ENCODE results near the gene LRRIQ1. TPM values are rescaled to one million over a fixed set of nuclear protein-coding genes. Genes with fewer than 3 reads are reported as not detected.

The LRRIQ1 gene
- total and polyA plus RNA-seq, 2 experiments from 2014 or later: 1.4 to 4.0 TPM

GRCh38 chr12:85260896-85261295 lies 224.7 kb downstream of the LRRIQ1 start (continued):
- TF ChIP-seq REST (IDR thresholded peaks at IDR 0.05; ENCODE audit: unreplicated experiment) (no peak), EZH2phosphoT487 (IDR thresholded peaks at IDR 0.05; ENCODE audit: unreplicated experiment) (no peak), NANOG (IDR thresholded peaks at IDR 0.05; ENCODE audit: borderline replicate concordance) (no peak), CTCF (conservative IDR thresholded peaks at IDR 0.05; ENCODE audit: low read depth in 2 of 2) (no peak), ZNF114 (CRISPR knock-in tag; IDR thresholded peaks at IDR 0.05) (no peak), POLR2AphosphoS5 (IDR thresholded peaks at IDR 0.05; ENCODE audit: low read depth) (no peak), EZH2 (IDR thresholded peaks at IDR 0.05; ENCODE audit: low read depth, unreplicated experiment) (no peak)

- H3K79me2 ChIP-seq (replicated peaks; ENCODE audit: insufficient read depth): no peaks in the 10 kb centered on the region
- H4K20me1 ChIP-seq (replicated peaks; ENCODE audit: insufficient read depth): no peaks in the 10 kb centered on the region; the same call in 1 of the 2 replicates
- DNase-seq (ENCODE audit: low spot score): no peak
- H3K27ac ChIP-seq (ENCODE audit: low read depth): no peak overlapping the region
- Mint-ChIP-seq H3K4me3 (no peak overlapping the region), H3K36me3 (ENCODE audit: low read depth) (no peaks in the 10 kb centered on the region), H3K27me3 (ENCODE audit: insufficient read depth, low read depth, poor library complexity) (no peaks in the 10 kb centered on the region), H3K27ac (no peak overlapping the region), H3K9me3 (no peaks in the 10 kb centered on the region), H3K4me1 (no peaks in the 10 kb centered on the region)
- H3K36me3 ChIP-seq (ENCODE audit: insufficient read depth): no peaks in the 10 kb centered on the region
- H3K27me3 ChIP-seq (ENCODE audit: insufficient read depth): peaks cover 9% of the 10 kb centered on the region
- no peaks in the 10 kb centered on the region for H3K4me1 ChIP-seq (ENCODE audit: insufficient read depth)
- no peaks in the 10 kb centered on the region for H3F3A ChIP-seq (replicated peaks; ENCODE audit: low read depth)
- H3K9me2 ChIP-seq (ENCODE audit: insufficient read depth): no peaks in the 10 kb centered on the region
- ATAC-seq: no peak
- H2AFZ ChIP-seq: no peak overlapping the region
- H3K4me3 ChIP-seq: no peak overlapping the region
- no peak overlapping the region for H3K4me2 ChIP-seq
- TF ChIP-seq NANOG (IDR thresholded peaks at IDR 0.05; ENCODE audit: borderline replicate concordance): no peak
- no peak for TF ChIP-seq STAT1 (IDR thresholded peaks at IDR 0.05; ENCODE audit: unreplicated experiment)
- no peak for TF ChIP-seq ZNF114 (CRISPR knock-in tag; IDR thresholded peaks at IDR 0.05)
- TF ChIP-seq POLR2AphosphoS5 (IDR thresholded peaks at IDR 0.05; ENCODE audit: low read depth): no peak
- TF ChIP-seq CTCF (conservative IDR thresholded peaks at IDR 0.05; ENCODE audit: low read depth in 2 of 2): no peak
- TF ChIP-seq JUNB (IDR thresholded peaks at IDR 0.05; ENCODE audit: unreplicated experiment): no peak
- no peak for TF ChIP-seq REST (IDR thresholded peaks at IDR 0.05; ENCODE audit: unreplicated experiment)
Observed at GRCh38 chr12:85266356-85266755, 230.2 kb downstream of the LRRIQ1 start.

Data from GM23338 (cell line).